ENCODE measurements around the gene ABCA3. TPM values are rescaled to one million over a fixed set of nuclear protein-coding genes. Genes with fewer than 3 reads are reported as not detected.

Gene ABCA3
- total and polyA plus RNA-seq, 2 of the 8 experiments (the other 6 are each of a cell fraction or from before 2014, with no cell fraction given), result 5.7 to 7.9 TPM

- Histone ChIP-seq H2AFZ (ENCODE audit: low read length) (no peak overlapping the region), H2BK15ac (ENCODE audit: low read length) (no peak overlapping the region), H3K14ac (ENCODE audit: insufficient read length) (no peak overlapping the region), H2BK5ac (ENCODE audit: low read depth, low read length) (no peak overlapping the region), H3K4ac (replicated peaks; ENCODE audit: insufficient read length, low read depth, low read length) (no peak overlapping the region), H3K27ac (ENCODE audit: low read depth, low read length) (no peak overlapping the region), H3K9me3 (ENCODE audit: insufficient read depth in 2 of 2, low read depth in 1 of 2, low read length in 1 of 2) (no peaks in the 10 kb centered on the region), H2BK20ac (ENCODE audit: low read length) (no peak overlapping the region), H2BK120ac (replicated peaks; ENCODE audit: low read depth, low read length) (no peak overlapping the region), H2BK12ac (ENCODE audit: low read depth, low read length) (no peak overlapping the region), H3K79me1 (ENCODE audit: low read depth, low read length) (peaks cover 9% of the 10 kb centered on the region), H3K9ac (replicated peaks in 1 of 4; ENCODE audit: extremely low read depth in 1 of 4, low read depth in 3 of 4, low read length in 3 of 4) (no peak overlapping the region), H3K27me3 (replicated peaks in 1 of 4; ENCODE audit: control insufficient read depth in 3 of 4, extremely low read depth in 1 of 4, insufficient read depth in 3 of 4, low read length in 3 of 4) (no peaks in the 10 kb centered on the region), H3K4me2 (ENCODE audit: insufficient read depth in 1 of 2, low read depth in 2 of 2, low read length in 2 of 2) (no peak overlapping the region), H3K18ac (ENCODE audit: extremely low read depth, low read length) (no peak overlapping the region), H3K79me2 (ENCODE audit: control insufficient read depth in 1 of 2, insufficient read depth in 2 of 2, low read length in 2 of 2) (peaks cover 0 to 7% of the 10 kb centered on the region in 2 experiments; a peak in 2 of 4 replicates), H3K23ac (ENCODE audit: insufficient read length) (no peak overlapping the region), H2AK5ac (ENCODE audit: low read depth, low read length) (no peak overlapping the region), H4K20me1 (replicated peaks in 1 of 2; ENCODE audit: control insufficient read depth in 1 of 2, insufficient read depth in 2 of 2, low read length in 2 of 2) (peaks cover 3 to 18% of the 10 kb centered on the region in 2 experiments), H4K8ac (ENCODE audit: extremely low read depth, insufficient read depth, low read length) (no peak overlapping the region), H4K5ac (ENCODE audit: insufficient read length, low read depth, low read length) (no peak overlapping the region), H3K4me1 (replicated peaks in 1 of 4; ENCODE audit: control insufficient read depth in 3 of 4, insufficient read depth in 4 of 4, low read length in 3 of 4) (peaks cover 0 to 2% (median under 1%) of the 10 kb centered on the region in 4 experiments; a peak in 2 of 7 replicates), H3K36me3 (ENCODE audit: control insufficient read depth in 2 of 4, insufficient read depth in 4 of 4, low read length in 3 of 4) (no peaks in the 10 kb centered on the region), H3K56ac (replicated peaks; ENCODE audit: insufficient read length, low read depth, low read length) (no peak overlapping the region), H4K91ac (replicated peaks; ENCODE audit: insufficient read length, low read length) (no peak overlapping the region), H3K4me3 (ENCODE audit: extremely low read depth in 1 of 4, insufficient read depth in 2 of 4, low read depth in 3 of 4, low read length in 4 of 4) (no peak overlapping the region), H3K23me2 (ENCODE audit: low read depth, low read length) (no peaks in the 10 kb centered on the region; the same call in 1 of the 2 replicates)
- no peak for TF ChIP-seq CTBP2 (IDR thresholded peaks at IDR 0.05; ENCODE audit: borderline replicate concordance, insufficient read depth, insufficient read length, low read length)
- TF ChIP-seq TAF7 (optimal IDR thresholded peaks at IDR 0.05; ENCODE audit: borderline replicate concordance, low read depth, low read length), result no peak
- no peak for TF ChIP-seq EZH2 (IDR thresholded peaks at IDR 0.05; ENCODE audit: low read depth, low read length, severe bottlenecking)
- TF ChIP-seq GABPA (IDR thresholded peaks at IDR 0.05; ENCODE audit: borderline replicate concordance, insufficient read depth, low read length), result no peak
- TF ChIP-seq SAP30 (IDR thresholded peaks at IDR 0.05; ENCODE audit: insufficient read depth, insufficient replicate concordance, low read length), result no peak
- ChIA-PET CTCF (ENCODE audit: partially characterized antibody) (interaction anchor here (0.6 to 1.2 kb wide), 3 partner anchors 156 to 270 kb away, joined by 3 read pairs; partner anchors contain the start of gene CCNF), POLR2A (ENCODE audit: partially characterized antibody) (interaction anchor here (0.8 to 2.4 kb wide), 9 partner anchors 11 to 316 kb away, joined by 3 to 9 read pairs (median 3); partner anchors contain the start of genes DNASE1L2 and E4F1)
- WGBS, 2 experiments (ENCODE audit: extremely low coverage in 1 of 2, insufficient coverage in 1 of 2, insufficient read length in 1 of 2, insufficient replicate concordance in 2 of 2, low coverage in 1 of 2, low lambda C conversion rate in 2 of 2, missing lambda C conversion rate in 1 of 2), result 90% methylated on average over 10 of the region's 10 CpGs; no CpG with 5 or more reads in 1 of the 2 experiments
- FAIRE-seq (no peak), DNase-seq (ENCODE audit: low read depth in 1 of 2, low spot score in 2 of 2) (no peak)
Observed at GRCh38 chr16:2273931-2274330, 66.6 kb downstream of the ABCA3 start.

Data from H1 (cell line).